HFF-Myc (cell line): ENCODE data around the gene C2orf76.

Source experiments
- DNase-seq: peaks from one replicate; pipeline ENCODE4 v3.0.0-alpha.2; 2011; ENCODE audit warnings: low read depth; ENCODE audit errors: extremely low read depth
- H3K4me3 ChIP-seq: replicated peaks from 2 replicates; pipeline ENCODE4 v1.5.1; 2011; ENCODE audit warnings: low read depth, mild to moderate bottlenecking, control low read depth, low read length
- TF ChIP-seq, protein P1 (sequence below): IDR thresholded peaks from 2 replicates; pipeline ENCODE4 v1.5.1; 2012; ENCODE audit warnings: mild to moderate bottlenecking, low read depth, low read length, control low read depth; ENCODE audit errors: missing control alignments

Gene C2orf76

GRCh38 chr2:119305497-119306195 lies 61.0 kb downstream of the C2orf76 start:
- TF ChIP-seq, protein P1, sequence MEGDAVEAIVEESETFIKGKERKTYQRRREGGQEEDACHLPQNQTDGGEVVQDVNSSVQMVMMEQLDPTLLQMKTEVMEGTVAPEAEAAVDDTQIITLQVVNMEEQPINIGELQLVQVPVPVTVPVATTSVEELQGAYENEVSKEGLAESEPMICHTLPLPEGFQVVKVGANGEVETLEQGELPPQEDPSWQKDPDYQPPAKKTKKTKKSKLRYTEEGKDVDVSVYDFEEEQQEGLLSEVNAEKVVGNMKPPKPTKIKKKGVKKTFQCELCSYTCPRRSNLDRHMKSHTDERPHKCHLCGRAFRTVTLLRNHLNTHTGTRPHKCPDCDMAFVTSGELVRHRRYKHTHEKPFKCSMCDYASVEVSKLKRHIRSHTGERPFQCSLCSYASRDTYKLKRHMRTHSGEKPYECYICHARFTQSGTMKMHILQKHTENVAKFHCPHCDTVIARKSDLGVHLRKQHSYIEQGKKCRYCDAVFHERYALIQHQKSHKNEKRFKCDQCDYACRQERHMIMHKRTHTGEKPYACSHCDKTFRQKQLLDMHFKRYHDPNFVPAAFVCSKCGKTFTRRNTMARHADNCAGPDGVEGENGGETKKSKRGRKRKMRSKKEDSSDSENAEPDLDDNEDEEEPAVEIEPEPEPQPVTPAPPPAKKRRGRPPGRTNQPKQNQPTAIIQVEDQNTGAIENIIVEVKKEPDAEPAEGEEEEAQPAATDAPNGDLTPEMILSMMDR: no peak
- DNase-seq: no peak
- no peak overlapping the region for H3K4me3 ChIP-seq

DNA sequence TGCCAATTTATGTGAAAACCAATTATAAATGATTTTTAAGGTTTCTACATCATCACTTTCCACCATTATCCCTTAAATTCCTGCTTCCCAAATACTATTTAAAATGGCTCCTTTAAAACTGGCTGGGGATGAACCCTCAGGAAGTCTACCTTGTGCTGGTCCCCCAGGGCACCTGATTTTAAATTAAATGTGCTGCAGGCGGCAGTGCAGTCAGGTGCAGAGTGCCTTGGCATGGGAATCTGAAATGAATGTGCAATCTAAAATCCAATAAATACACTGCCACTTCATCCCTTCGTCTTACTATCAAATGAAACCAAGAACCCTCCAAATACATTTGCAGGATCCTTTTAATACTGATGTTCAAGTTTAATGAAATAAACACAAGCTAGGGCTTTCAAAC lies 61.8 kb downstream of the C2orf76 start:
- TF ChIP-seq, protein P1: no peak
- H3K4me3 ChIP-seq: no peak overlapping the region
- no peak for DNase-seq

GRCh38 chr2:119301413-119301812 lies 65.2 kb downstream of the C2orf76 start:
- H3K4me3 ChIP-seq: no peak overlapping the region
- TF ChIP-seq, protein P1: no peak
- DNase-seq: no peak

DNA sequence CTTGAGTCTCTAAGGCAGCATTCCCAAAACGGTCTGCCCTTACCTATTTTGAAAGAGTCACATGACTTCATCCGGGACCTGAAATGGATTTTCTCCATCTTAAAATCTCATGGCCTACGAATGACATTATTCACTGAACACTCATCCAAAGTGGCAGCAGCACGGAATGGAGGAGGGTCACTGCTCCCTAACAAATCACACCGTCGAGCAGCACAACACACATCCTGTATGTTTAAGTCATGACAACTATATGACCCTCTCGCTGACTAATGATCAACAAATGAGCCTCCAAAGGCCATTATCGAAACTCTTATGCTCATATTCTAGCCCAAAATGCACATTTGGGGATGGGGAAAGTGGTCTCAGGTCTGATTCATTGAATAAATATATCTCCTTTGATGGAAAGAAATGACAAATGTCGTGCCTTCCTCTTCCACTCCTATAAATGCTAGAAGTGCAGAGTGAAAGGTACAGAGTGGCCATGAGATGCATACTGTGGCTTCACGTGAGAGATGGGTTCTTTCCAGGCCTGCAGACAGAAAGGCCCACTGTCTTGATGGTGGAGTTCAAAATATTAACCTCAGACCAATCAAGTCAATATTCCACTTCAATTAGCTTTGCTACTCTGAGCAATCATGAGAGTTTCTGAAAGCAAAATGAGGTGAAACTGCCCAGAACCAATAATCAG lies 70.8 kb downstream of the C2orf76 start:
- TF ChIP-seq, protein P1: no peak
- no peak for DNase-seq
- H3K4me3 ChIP-seq: no peak overlapping the region

GRCh38 chr2:119294671-119295070 lies 72.0 kb downstream of the C2orf76 start:
- no peak for DNase-seq
- TF ChIP-seq, protein P1: no peak

DNA sequence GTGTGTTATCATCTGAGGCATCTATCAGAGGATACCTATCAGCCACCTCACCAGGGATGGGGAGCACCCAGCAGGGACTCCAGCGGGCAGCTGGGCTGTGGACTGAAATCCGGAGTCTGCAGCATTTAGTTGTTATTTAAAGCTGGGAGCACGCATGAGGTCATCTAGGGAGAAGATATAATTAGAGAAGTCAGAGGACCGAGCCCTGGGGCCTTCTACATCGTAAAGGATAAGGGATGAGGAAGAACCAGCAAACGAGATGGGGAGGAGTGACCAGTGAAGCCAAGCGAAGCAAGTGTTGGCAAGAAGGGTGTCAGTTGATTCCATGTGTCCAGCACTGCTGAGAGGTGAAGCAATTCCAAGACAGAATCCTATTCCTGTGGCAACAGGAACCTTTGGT lies 72.7 kb downstream of the C2orf76 start:
- DNase-seq: no peak
- no peak overlapping the region for H3K4me3 ChIP-seq
- TF ChIP-seq, protein P1: no peak

More at GRCh38 chr2:119294671-119295070, 72.0 kb downstream of the C2orf76 start:
- H3K4me3 ChIP-seq: no peak overlapping the region
